Measurements from ENCODE around the gene FAM234A. TPM values are rescaled to one million over a fixed set of nuclear protein-coding genes. Genes with fewer than 3 reads are reported as not detected.

The FAM234A gene
- polyA plus RNA-seq, 3 donors from 2014 or later: 19.3 to 56.6 (median 24.4) TPM

- H3K4me1 Mint-ChIP-seq: peaks cover 3 to 6% of the 10 kb centered on the region in 2 donors
- H3K27me3 Mint-ChIP-seq (ENCODE audit: low read depth in 3 of 3): peaks cover 6 to 8% (median 6%) of the 10 kb centered on the region in 3 donors
- H3K27ac Mint-ChIP-seq: no peak overlapping the region
- no peak for DNase-seq
- H3K36me3 Mint-ChIP-seq: no peaks in the 10 kb centered on the region
- no peaks in the 10 kb centered on the region for H3K9me3 Mint-ChIP-seq
- no peak overlapping the region for H3K4me3 Mint-ChIP-seq
Observed at GRCh38 chr16:273547-274421, 39.2 kb downstream of the FAM234A start.

GRCh38 chr16:275041-275641 lies 40.5 kb downstream of the FAM234A start:
- Mint-ChIP-seq H3K36me3 (no peaks in the 10 kb centered on the region), H3K27me3 (ENCODE audit: low read depth in 3 of 3) (peaks cover 6 to 12% (median 6%) of the 10 kb centered on the region in 3 donors), H3K4me3 (peak overlapping the region in 3 of 5 donors; percentile 36 to 46 (median 38)), H3K27ac (no peak overlapping the region), H3K4me1 (peaks cover 10 to 13% of the 10 kb centered on the region in 2 donors), H3K9me3 (no peaks in the 10 kb centered on the region)
- DNase-seq: no peak

- Mint-ChIP-seq H3K9me3 (no peaks in the 10 kb centered on the region), H3K4me1 (peaks cover 10 to 13% of the 10 kb centered on the region in 2 donors), H3K36me3 (no peaks in the 10 kb centered on the region), H3K4me3 (peak within 1 kb of the TSS; percentile 53 to 68 (median 60)), H3K27me3 (ENCODE audit: low read depth in 3 of 3) (peaks cover 6 to 12% (median 6%) of the 10 kb centered on the region in 3 donors), H3K27ac (peak within 1 kb of the TSS in 1 of 6 donors; percentile 39)
- DNase-seq: no peak
Observed at GRCh38 chr16:275786-276232, 41.2 kb downstream of the FAM234A start, which contains the start of gene RGS11. Gene RGS11 (minus strand): TSS chr16:275944. CDS start chr16:275911, 33 bp downstream.

- no peak for DNase-seq
- Mint-ChIP-seq H3K9me3 (no peaks in the 10 kb centered on the region), H3K4me3 (peak overlapping the region; percentile 53 to 68 (median 60)), H3K36me3 (no peaks in the 10 kb centered on the region), H3K27me3 (ENCODE audit: low read depth in 3 of 3) (peaks cover 7 to 12% (median 8%) of the 10 kb centered on the region in 3 donors), H3K4me1 (peaks cover 10 to 13% of the 10 kb centered on the region in 2 donors), H3K27ac (no peak overlapping the region)
Observed at GRCh38 chr16:276426-277077, 41.9 kb downstream of the FAM234A start.

- peak overlapping the region in 3 of 5 donors; percentile 1 to 24 (median 18) for H3K4me3 Mint-ChIP-seq
- DNase-seq: peak; percentile 38 to 44 (median 41)
Observed at GRCh38 chr16:278863-279366, 44.3 kb downstream of the FAM234A start.

GRCh38 chr16:279531-279930 lies 44.9 kb downstream of the FAM234A start:
- Mint-ChIP-seq H3K4me3 (no peak overlapping the region), H3K9me3 (no peaks in the 10 kb centered on the region), H3K27me3 (ENCODE audit: low read depth in 3 of 3) (peaks cover 8 to 15% (median 12%) of the 10 kb centered on the region in 3 donors), H3K36me3 (no peaks in the 10 kb centered on the region), H3K27ac (no peak overlapping the region), H3K4me1 (peaks cover 10 to 13% of the 10 kb centered on the region in 2 donors)
- DNase-seq: no peak

More at GRCh38 chr16:278863-279366, 44.3 kb downstream of the FAM234A start:
- H3K4me1 Mint-ChIP-seq: peaks cover 10 to 13% of the 10 kb centered on the region in 2 donors
- H3K27ac Mint-ChIP-seq: no peak overlapping the region
- peaks cover 8 to 15% (median 12%) of the 10 kb centered on the region in 3 donors for H3K27me3 Mint-ChIP-seq (ENCODE audit: low read depth in 3 of 3)
- H3K9me3 Mint-ChIP-seq: no peaks in the 10 kb centered on the region
- no peaks in the 10 kb centered on the region for H3K36me3 Mint-ChIP-seq

- H3K4me3 Mint-ChIP-seq: no peak overlapping the region
- no peak for DNase-seq
- H3K27me3 Mint-ChIP-seq (ENCODE audit: low read depth in 3 of 3): peaks cover 6 to 15% (median 12%) of the 10 kb centered on the region in 3 donors
- no peak overlapping the region for H3K27ac Mint-ChIP-seq
- H3K36me3 Mint-ChIP-seq: no peaks in the 10 kb centered on the region
- H3K4me1 Mint-ChIP-seq: peaks cover 10 to 13% of the 10 kb centered on the region in 2 donors
- H3K9me3 Mint-ChIP-seq: no peaks in the 10 kb centered on the region
Observed at GRCh38 chr16:280005-280460, 45.4 kb downstream of the FAM234A start.

GRCh38 chr16:280552-280951 lies 45.9 kb downstream of the FAM234A start, which contains the start of gene ARHGDIG:
Gene ARHGDIG (plus strand): TSS chr16:280591. CDS start chr16:280681, 90 bp downstream.
- Mint-ChIP-seq H3K36me3 (no peaks in the 10 kb centered on the region), H3K27me3 (ENCODE audit: low read depth in 3 of 3) (peaks cover 6 to 12% (median 12%) of the 10 kb centered on the region in 3 donors), H3K27ac (no peak within 1 kb of the TSS), H3K9me3 (no peaks in the 10 kb centered on the region), H3K4me1 (peaks cover 10 to 13% of the 10 kb centered on the region in 2 donors), H3K4me3 (no peak within 1 kb of the TSS)
- no peak for DNase-seq

GRCh38 chr16:280991-281659 lies 46.5 kb downstream of the FAM234A start:
- no peaks in the 10 kb centered on the region for H3K36me3 Mint-ChIP-seq
- H3K4me1 Mint-ChIP-seq: peaks cover 10 to 12% of the 10 kb centered on the region in 2 donors
- DNase-seq: no peak
- no peak overlapping the region for H3K4me3 Mint-ChIP-seq
- no peaks in the 10 kb centered on the region for H3K9me3 Mint-ChIP-seq
- H3K27ac Mint-ChIP-seq: no peak overlapping the region
- peaks cover 6 to 12% (median 12%) of the 10 kb centered on the region in 3 donors for H3K27me3 Mint-ChIP-seq (ENCODE audit: low read depth in 3 of 3)

GRCh38 chr16:281660-282255 lies 47.1 kb downstream of the FAM234A start:
- H3K27ac Mint-ChIP-seq: no peak overlapping the region
- H3K4me1 Mint-ChIP-seq: peaks cover 10 to 12% of the 10 kb centered on the region in 2 donors

GRCh38 chr16:282491-282890 lies 47.9 kb downstream of the FAM234A start:
- no peak overlapping the region for H3K27ac Mint-ChIP-seq

More at GRCh38 chr16:281660-282255, 47.1 kb downstream of the FAM234A start:
- Mint-ChIP-seq H3K9me3 (no peaks in the 10 kb centered on the region), H3K27me3 (ENCODE audit: low read depth in 3 of 3) (peaks cover 10 to 15% (median 12%) of the 10 kb centered on the region in 3 donors), H3K36me3 (peaks cover 0 to 4% (median 0%) of the 10 kb centered on the region in 3 donors), H3K4me3 (no peak overlapping the region)
- no peak for DNase-seq

GRCh38 chr16:283033-283805 lies 48.6 kb downstream of the FAM234A start, which contains the start of gene PDIA2:
Gene PDIA2 (plus strand): TSS chr16:283164. CDS start chr16:283170, 6 bp downstream.
- no peak within 1 kb of the TSS for H3K27ac Mint-ChIP-seq

More at GRCh38 chr16:282491-282890, 47.9 kb downstream of the FAM234A start:
- H3K4me1 Mint-ChIP-seq: peaks cover 10 to 12% of the 10 kb centered on the region in 2 donors
- H3K4me3 Mint-ChIP-seq: no peak overlapping the region
- no peak for DNase-seq
- H3K27me3 Mint-ChIP-seq (ENCODE audit: low read depth in 3 of 3): peaks cover 7 to 18% (median 10%) of the 10 kb centered on the region in 3 donors
- H3K9me3 Mint-ChIP-seq: no peaks in the 10 kb centered on the region
- H3K36me3 Mint-ChIP-seq: peaks cover 0 to 4% (median 0%) of the 10 kb centered on the region in 3 donors

More at GRCh38 chr16:283033-283805, 48.6 kb downstream of the FAM234A start, which contains the start of gene PDIA2:
- Mint-ChIP-seq H3K4me1 (peaks cover 10 to 12% of the 10 kb centered on the region in 2 donors), H3K27me3 (ENCODE audit: low read depth in 3 of 3) (peaks cover 7 to 18% (median 13%) of the 10 kb centered on the region in 3 donors), H3K9me3 (no peaks in the 10 kb centered on the region), H3K4me3 (no peak within 1 kb of the TSS), H3K36me3 (peaks cover 0 to 8% (median 4%) of the 10 kb centered on the region in 3 donors)
- no peak for DNase-seq

All from immature natural killer cell (primary cell).